ENCODE data around the gene CDC27.
"Not testable (repeated sequence)": the region's sequence is repeated elsewhere in the genome, so short reads cannot be mapped to it uniquely, and the experiment has no call there.

CDC27 gene

DNA sequence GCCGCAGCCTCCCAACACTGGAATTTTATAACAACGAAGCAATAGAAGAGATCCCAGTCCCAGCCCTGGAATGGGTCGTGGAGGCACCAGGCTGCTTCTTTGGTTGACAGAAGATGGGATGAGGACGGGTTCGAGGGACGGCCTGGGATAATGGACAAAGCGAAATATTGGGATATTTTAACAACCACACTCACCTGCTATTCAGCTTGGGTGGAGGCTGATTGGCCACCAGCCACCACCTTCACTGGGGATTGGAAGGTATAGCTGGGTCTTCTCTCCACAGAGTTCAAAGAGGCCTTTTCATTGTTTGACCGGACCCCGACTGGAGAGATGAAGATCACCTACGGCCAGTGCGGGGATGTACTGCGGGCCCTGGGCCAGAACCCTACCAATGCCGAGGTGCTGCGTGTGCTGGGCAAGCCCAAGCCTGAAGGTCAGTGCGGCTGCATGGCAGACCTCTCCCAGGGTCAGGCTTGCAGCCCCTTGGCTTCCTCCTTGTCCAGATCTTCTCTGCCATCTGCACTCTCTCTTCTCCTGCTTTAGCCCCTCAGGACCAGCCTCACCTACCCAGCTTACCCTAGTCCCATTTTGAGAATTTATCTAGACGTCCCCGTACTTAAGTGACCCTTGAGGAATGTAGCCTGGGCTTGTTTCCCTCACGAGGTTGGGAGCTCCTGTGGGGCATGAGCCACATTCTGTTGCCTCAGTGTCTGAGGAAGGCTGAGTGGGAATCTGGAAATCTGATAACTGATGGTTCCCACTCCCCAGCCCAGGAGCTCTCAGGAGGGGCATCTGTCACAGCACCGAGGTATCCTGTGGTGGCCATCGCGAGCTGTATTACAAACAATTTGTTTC is 30.8 kb upstream of the CDC27 start:
- no peak for DNase-seq

DNA sequence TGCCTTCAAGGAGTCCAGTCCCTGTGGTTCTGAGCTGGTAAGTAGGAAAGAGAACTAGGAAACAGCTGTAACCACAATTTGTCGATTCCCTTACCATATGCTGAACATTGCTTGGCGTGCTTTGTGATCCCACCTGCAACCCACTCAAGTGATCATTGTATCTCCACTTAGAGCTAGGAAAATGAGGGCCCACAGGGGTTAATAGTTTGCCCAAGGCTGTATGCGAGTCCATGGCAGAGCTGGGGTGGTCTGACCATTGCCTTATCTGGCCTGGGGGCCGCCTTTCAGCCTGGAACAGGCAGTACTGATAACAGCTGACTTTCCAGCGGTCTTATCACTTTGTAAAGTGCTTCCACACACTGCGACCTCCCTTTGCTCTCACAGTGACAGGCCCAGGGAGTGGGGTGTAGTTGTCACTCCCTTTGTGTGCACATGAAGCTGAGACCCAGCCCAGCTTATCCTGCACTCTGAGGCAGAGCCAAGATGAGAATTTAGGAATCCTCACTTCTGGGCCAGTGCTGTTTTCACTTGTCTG is 29.9 kb upstream of the CDC27 start:
- DNase-seq, result no peak

DNA sequence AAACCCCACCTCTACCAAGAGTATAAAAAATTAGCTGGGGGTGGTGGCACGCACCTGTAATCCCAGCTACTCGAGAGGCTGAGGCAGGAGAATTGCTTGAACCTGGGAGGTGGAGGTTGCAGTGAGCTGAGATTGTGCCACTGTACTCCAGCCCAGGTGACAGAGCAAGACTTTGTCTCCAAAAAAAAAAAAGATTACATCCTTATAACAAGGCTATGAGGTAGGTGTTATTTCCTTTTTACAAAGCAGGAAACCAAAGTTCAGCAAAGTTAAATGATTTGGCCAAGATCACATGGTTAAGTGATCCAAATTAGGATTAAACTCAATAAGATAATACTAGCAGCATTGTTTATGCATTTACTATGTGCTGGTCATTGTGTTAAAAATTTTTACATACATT is 28.2 kb upstream of the CDC27 start:
- peak; percentile 62 for DNase-seq

DNA sequence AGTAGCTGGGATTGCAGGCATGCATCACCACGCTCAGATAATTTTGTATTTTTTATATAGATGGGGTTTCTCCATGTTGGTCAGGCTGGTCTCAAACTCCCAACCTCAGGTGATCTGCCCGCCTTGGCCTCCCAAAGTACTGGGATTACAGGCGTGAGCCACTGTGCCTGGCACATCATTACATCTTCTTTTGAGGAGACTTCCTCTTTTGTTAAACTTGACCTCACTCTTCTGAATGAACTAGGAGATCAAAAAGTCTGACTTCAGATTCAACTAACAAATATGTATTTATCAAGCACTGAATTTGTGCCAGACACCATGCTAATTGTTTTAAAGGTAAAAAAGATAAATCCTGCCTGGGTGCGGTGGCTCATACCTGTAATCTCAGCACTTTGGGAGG is 27.7 kb upstream of the CDC27 start:
- DNase-seq, result not testable (repeated sequence)

DNA sequence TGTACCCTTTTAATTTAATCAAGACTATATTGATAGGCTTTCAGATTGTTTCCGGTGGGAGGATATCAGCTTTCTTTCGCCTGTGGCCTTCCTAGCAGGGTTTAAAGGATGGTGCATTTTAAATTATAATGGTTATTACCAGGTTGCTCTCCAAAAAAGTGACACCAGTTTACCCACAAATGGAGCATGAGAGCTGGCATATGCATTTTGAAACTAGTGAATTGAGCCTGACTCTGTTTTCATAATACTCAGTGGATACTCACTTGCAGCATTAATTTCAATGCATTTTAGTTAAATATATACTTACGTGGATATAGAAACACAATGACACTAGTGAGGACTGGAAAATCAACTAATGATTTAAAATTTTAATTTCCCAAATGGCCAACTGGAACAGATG is 25.8 kb upstream of the CDC27 start:
- DNase-seq, result no peak

DNA sequence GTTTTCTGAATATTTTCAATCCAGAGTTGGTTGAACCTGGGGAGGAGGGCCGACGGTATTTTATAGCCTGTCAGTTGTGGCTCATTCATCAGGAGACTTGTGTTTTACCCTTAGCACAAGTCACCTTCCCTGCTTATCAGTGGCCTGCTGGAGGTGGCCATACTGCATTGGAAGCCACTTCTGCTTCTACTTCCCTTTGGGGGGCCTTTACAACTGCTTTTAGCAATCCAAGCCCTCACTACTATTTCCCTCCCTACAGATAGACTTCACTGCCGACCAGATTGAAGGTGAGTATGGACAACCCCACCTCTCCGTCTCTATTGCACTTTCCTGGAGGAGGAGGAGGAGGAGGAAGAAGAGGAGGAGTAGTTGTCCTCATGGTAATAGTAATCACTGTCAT is 24.4 kb upstream of the CDC27 start:
- DNase-seq, result no peak

DNA sequence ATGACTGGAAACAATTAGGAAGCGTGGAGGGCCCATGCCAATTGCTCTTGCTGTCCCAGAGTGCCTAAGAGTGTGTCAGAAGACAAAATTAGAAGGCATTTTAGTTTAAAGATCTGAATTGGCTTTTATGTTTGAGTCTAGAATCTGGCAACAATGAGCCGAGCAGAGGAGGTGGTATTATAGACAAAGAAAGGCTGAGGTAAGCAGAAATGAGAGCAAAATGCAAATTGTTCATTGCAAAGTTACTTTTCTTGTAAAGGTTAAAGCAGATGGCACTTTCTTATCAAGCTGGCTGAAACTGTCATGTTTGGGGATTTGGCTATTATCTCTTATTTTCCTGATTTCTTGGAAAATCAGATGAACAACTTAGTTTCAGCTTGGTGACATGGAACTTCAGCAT is 23.4 kb upstream of the CDC27 start:
- DNase-seq, result no peak

DNA sequence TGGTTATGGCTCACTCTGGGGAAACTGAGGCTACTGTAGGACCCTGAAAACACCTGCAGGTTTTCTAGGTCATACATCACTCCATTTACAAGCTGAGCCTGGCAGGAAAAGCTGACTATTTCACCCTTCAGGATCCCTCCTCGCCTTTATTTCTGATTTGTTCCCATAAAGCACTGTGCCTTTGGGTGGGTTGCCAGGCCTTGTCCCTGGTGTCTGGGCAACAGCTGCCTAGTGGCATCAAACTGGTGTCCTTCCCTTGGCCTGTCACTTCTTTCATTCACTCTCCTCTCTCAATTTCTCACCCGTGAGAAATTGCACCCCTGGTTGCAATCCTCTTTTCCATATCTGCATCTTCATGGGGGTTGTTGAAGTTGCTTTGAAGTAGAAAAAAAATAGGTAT is 21.7 kb upstream of the CDC27 start:
- no peak for DNase-seq

DNA sequence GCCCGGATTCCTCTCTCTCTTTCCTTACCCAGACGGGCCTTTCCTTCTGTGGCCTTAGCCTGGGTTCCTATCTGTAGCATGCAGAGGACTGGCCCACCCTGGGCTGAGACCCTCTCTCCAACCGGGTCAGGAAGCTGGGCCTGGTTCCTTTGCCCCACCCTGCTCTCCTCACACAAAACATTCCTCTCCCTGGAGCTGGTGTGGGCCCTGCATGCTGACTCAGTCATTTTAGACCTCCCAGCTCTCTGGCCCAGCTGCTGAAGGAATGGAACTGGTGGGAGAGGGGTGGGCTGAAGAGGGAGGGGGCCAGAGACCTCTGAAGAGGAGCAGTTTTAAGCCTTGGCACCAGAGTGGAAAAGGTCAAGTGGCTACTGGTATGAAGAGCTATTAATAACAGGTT is 21.0 kb upstream of the CDC27 start:
- DNase-seq, result no peak

DNA sequence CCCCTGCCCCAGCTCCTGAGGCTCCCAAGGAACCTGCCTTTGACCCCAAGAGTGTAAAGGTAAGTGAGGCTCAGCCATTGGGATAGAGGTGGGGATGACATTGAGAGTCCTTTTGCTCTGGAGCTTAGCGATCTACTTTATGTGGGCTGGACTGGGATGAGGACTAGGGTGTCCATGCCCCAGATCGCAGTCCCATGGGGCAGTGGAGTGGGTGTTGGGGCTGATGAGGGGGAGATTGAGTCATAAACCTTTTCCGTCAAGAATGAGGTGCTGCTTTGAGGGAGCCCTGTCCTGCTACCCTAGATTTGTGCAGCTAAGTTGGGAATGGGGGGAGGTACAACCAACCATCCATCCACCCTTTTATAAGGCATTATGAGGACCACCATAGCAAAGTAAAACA is 20.4 kb upstream of the CDC27 start:
- no peak for DNase-seq

DNA sequence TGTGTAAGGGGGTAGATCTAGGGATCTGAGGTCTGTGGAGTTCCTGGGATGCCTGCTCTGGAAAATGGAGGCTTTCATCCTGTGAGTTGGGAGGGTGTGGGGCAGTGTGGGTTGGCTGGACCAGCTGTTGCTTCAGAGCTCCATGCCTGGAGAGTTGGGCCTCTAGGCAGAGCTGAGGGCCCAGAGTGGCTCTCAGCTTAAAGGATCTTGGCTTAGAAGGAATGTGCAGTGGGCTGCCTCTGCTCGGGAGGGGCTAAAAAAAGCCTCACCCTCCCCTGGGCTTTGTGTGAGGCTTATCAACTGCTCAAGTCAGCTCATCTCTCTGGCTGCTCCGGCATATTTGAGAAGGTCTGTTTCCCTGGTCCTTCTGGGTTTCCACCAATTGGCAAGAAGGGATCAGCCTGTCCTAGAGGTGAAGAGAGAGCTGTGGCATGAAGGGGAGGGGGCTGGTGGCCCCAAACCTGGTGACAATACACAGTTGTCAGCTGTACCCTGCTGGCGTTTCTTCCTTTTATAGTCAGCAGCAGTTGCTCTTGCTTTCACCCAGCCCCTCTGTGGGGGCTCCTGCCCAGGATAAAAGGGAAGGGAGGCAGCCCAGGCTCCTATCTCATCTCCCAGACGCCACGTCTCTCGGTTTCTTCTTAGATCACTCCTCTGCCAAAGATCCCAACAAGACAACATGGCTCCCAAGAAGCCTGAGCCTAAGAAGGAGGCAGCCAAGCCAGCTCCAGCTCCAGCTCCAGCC is 19.8 kb upstream of the CDC27 start, which contains the start of gene MYL4:
Gene MYL4, plus strand, starts transcription at position 605 of the 745 bp plus-strand sequence. Its CDS starts 75 bp downstream, at position 680.
- DNase-seq, result no peak

DNA sequence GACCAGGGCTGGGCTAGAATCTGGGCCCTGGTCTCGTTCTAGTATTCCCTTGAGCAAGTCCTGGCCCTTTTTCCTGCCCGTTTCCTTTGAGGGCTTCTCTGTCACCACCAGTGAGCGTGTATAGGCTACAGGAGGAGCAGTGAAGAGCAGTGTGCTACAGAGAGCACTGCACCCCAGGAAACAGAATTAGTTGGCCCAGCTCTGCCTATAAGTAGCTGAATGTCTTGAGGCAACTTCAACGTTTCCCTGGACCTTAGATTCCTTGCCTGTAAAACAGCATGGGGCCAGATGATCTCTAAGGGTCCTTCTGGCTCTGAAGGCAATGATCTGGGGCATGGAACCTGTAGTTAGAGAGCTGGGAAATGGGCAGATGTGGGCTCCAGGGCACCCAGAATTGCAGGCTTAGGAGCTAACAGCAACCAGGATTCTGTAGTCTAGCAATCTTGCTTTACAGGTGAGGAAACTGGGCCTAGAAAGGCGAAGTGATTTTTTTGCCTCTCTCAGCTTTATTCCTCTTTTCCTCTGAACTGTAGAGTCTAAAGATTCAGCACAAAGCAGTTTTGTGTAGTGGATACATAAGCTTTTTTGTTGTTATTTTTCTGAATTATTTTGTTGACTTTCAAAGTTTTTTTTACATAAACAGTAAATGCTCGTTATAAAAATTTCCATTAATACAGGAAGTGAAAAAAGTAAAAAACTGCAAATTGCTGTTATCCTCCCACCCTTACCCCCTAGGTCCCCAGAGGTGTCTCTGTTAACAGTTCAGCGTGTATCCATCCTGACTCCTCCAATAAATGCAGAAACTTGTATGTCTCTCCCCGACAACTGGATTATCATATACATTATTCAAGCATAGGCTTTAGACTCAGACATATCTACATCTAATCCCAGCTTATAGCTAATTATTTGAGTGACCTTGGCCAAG is 18.3 kb upstream of the CDC27 start:
- no peak for DNase-seq

DNA sequence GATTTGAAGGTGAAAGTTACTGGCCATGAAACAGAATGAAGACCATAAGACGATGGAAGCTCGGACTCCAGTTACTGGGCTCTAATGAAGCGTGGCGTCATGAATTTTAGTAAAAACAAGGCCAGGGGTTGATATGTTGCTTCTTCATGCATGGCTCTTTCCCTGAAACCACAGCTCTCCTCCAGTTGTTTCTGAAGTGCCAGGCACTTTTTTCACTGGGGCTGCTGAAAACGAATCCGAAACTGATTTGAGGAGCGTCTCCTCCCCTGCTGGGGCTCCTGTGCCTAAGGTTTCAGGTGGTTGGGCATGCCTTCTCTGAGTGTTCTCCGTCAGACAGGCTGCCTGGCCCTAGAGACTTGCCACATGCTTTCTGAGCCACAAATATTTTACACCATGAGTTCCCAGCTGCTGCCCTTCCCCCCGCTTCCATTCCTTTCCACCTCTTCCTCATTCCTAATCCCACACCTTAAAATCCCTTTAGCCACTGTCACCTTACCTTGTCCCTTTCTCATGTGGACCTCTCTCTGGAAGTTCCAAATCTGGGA is 16.4 kb upstream of the CDC27 start:
- DNase-seq, result peak; percentile 81

DNA sequence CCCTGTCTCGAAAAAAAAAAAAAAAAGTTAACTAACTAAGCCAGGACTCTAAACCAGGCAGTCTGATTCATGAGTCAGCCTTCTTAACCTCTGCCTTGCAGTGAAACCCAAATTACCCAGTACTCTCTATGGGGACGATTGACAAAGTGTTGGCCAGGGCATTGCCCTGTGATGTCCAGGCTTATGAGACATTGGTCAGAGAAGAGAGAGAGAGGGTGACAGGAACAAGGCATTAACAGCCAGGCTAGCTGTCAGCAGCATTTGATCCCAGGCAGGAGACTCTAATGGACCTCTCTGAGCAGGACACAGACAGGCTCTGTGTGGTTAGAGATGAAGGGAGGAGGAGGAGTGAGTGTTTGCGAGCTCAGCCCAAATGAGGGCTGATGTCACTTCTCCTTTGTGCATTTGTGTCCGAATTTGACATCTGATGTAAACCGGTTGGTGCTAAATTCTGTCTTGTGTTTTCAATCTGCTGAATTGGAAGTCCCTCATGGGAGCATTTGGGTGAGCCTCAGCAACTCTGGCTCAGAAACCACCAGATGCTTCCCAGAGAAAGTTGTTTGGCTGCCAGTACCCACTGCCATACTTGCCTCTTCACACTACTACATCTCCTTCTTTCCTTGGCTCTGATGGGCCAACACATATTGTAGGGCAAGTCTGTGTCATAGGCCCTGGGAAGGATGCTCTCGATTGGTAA is 15.8 kb upstream of the CDC27 start:
- peak; percentile 59 for DNase-seq

DNA sequence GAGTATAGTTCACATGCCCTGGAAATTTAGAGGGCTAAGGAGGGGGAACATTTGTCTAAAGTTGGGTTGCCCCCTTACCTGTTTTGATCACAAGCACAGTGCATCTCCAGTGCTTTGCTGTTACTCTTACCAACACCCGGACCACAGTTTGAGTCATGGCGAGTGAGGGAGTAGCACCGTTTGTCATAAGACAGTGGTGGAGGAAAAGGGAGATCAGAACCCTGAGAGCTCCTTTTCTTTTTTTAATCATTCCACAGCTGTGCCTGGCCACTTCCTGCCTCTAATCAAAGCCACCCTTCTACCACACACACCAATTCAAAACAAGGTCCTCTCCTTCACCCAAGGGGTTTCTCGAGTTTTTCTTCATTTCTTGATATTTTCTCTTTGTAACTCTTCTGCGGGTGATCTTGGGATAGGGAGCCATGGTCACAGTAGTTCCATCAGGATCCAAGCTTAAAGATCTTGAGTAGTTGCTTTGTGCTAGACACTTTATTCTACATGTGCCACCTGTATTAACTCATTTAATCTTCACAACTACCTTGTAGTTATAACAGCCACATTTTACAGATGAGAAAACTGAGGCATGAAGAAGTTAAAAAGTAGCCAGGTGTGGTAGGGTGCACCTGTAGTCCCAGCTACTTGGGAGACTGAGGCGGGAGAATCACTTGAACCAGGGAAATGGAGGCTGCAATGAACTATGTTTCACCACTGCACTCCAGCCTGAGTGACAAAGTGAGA is 15.1 kb upstream of the CDC27 start:
- peak; percentile 67 for DNase-seq

DNA sequence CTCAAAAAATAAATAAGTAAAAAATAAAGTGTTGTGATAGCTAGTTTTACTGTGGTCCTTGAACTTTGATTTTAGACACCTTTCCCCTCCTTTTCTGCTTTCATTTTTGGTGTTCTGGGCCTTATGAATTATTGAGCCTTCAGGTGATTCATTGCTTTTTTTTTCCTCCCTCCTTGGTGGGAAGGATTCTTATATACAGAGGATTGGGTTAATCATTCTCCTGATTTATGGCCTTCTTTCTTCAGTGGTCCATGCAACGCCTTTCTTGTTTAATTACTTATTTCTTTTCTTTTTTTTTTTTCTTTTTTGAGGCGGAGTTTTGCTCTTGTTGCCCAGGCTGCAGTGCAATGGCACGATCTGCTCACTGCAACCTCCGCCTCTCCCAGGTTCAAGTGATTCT is 12.1 kb upstream of the CDC27 start:
- no peak for DNase-seq

DNA sequence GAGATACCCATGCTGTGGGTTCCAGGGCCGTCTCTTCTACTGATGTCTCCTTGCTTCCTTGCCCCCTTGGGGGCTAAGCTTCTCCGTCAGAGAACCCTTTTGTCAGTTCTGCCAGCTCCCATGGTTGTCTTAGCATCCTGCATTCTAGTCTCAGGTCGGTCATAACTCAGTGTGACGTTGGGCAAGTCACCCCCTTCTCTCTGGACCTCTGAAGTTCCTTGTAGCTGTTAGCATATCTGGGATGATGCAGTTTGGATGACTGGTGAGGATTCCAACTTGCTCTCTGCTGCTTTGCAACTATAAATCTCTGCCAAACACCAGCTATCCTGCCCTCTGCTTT is 11.2 kb upstream of the CDC27 start:
- no peak for DNase-seq

DNA sequence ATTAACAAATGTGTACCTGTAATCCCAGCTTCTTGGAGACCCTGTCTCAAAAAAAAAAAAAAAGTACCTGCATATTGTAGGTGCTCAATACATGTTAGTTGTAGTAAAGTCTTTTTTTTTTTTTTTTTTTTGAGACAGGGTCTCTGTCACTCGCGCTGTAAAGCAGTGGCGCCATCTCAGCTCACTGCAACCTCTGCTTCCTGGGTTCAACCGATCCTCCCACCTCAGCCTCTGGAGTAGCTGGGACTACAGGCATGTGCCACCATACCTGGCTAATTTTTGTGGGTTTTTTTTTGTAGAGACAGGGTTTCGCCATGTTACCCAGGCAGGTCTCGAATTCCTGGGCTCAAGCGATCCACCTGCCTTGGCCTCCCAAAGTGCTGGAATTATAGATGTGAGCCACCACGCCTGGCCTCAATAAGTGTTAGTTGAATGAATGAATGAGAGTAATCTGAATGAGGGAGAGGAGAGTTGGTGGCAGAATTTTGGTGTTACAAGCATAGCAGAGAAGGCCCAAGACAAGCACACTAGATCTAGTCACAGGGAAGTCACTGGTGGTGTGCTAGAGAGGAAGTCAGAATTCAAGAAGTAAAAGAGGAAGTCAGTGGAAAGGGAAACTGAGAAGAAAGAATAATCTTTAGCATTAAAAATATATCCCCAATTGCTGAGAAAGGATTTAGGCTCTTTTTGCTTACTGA is 10.7 kb upstream of the CDC27 start:
- peak; percentile 10 for DNase-seq

DNA sequence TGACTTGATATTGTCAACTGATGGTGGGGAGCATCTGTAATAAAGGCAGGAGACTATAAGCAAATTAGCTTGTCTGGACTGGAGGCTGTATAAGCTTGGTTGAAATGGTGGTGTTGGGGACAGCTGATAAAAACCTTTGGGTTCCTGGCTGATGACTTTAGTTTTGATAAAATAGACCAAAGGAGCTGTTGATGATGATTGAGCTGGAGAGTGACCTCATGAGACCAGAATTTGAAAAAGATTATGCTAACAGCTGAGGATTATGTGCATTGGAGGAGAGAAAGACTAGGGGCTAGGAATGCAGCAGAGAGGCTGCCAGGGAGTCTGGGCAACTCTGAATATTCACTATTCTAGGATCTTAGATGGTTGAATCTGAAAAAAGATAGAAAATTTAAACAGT is 8.7 kb upstream of the CDC27 start:
- no peak for DNase-seq

DNA sequence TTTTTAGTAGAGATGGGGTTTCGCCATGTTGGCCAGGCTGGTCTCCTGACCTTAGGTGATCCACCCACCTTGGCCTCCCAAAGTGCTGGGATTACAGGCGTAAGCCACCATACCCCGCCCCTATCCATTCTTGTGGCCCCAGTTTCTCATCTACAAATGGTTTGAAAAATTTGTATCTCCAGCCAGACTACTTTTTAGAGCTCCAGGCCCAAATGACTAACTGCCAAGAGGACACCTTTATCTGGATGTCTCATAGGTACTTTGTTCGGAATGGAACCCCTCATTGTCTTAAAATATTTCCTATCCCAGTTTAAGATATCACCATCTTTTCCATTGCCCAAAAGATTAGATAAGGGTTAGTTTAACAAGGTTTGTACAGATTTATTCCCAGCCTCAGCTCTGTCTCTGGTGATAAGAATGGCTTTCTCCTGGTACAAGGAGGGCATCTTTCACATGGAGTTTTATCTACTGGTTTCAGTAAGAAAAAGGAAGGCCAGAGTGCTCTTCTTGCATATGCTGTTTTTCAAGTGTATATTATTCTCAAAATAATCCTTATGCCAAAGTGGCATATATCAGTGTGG is 4.9 kb upstream of the CDC27 start:
- DNase-seq, result no peak

All from CD4-positive, alpha-beta T cell treated with Interleukin-17A for 1 hour (primary cell).